Frontal cortex (tissue), 4 donors: Measurements from ENCODE around the gene TPM2. TPM values are rescaled to one million over a fixed set of nuclear protein-coding genes. Genes with fewer than 3 reads are reported as not detected.

ENCODE experiments used
- DNase-seq, 2 donors: peaks; one replicate each; pipeline ENCODE4 v3.0.0; 2012; ENCODE audit warnings: low spot score in 2 of 2
- FAIRE-seq: peaks from 2 replicates; lab custom pipeline; 2012; peaks lifted over from hg19 to GRCh38; lab: Jason Lieb, UNC
- total RNA-seq: library from RNA; depleted of rRNA; stranded (reverse); fragments of >200 nt; gene quantifications from one replicate; pipeline ENCODE4 v1.2.3, GENCODE V29; 2014
- donor health status: control.
- donor health status: control.
- donor health status: control.

Gene TPM2
- total RNA-seq, 1 donor from 2014 or later = 11.0 TPM

DNA sequence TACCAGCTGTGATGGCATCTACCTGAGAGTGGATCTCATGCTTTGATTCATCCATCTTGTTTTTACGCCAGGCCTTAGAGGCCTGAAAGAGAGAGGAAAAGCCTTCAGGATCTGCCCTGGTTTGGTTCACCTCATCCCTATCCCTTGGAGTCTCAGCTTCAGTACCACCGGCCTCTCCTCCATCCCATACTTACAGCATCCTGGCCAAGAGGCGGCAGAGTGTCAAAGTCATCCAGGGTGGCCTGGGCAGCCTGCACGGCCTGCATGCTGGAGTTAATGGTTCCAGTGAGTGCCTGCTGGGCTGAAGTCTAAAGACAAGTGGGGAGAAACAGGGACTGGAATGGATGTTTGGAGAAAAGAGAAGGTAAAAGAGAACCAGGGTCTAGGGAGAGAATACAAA, 29.8 kb upstream of the TPM2 start:
- FAIRE-seq = no peak
- DNase-seq = no peak

DNA sequence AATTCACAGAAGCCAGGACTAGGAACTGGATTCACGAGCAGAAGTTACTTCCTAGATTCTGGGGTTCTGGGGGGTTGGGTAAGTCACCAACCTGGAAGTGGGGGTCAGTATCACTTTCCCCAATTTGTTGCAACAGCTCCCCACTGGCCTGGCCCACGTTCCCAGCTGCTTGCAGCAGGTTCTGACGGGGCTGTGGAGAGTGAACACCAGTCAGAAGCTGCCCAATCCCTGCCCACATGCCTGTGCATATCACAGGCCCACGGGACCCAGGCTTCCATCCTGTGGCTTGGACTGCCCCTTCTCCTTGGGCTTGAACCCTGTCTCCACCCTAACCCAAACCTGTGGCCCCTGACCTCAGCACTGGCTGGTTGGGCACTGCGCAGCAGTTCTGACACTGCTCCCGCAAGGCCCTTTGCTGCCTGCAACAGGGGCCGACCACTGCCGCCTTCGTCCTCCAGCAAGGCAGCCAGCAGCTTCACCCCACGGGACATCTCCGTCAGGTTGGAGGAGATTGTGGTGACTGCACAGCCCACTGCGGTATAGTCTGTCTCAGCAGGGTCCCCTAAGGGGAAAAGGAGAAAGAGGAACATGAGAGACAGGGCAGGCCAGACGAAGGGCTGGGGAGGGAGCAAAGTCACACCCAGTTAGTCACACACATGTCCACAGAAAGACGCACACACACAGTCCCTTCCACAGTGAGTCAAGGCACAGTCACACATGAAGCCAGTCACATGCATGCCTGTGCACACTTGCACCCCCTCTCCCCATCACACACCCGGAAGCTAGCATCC, 29.2 kb upstream of the TPM2 start:
- no peak for DNase-seq
- FAIRE-seq = no peak

DNA sequence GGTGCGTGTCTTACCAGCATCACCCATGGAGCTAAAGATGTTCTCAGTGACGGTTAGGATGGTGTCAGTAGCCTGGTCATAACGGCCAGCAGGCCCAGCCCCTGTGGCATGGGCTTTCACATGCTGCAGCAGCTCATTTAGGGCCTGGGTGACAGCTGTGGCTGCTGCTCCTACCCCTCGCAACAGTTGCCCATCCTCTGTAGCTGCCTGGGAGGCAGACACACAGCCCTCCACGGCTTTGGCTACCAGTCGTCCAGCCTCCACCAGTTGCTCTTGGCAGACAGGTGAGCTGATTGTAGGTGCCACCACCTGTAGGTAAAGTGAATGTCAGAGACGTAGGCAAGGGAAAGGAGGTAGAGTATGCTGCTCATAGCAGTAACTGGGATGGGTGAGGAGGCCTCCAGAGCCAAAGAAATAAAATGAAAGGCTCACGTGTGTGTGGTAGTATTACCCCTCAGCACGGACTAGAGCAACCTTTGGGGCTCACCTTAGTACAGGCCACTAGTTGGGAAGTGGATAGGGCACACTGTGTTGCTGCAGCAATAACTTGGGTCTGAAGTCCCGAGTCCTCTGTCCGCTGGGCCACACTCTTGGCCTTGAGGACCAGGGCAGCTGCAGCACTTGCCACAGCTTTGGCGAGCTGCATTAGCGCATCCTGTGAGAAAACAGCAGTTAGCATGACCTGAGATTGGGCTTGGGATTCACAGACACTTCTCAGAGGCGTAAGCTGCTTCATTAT, 27.6 kb upstream of the TPM2 start:
- DNase-seq = no peak

DNA sequence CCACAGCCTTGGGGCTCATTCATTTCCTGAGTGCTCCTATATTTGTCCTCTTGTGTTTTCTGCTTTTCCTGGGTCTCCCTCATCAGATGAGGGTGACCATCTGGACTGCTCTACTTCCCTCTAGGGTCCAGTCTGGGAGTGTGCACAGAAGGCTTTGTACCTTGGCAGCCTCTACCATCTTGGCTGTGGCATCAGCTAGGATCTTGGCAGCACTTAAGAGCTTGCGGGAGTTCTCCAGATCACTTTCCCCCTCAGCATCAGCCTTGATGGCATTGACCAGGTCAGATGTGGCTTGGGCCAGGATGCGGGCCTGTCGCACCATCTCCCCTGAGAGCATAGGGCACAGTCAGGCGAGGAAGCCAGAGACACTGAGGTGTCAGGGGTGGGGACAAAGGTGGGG, 26.5 kb upstream of the TPM2 start:
- FAIRE-seq = no peak
- DNase-seq = no peak

More for the DNA sequence above, 27.6 kb upstream of the TPM2 start:
- FAIRE-seq = no peak

DNA sequence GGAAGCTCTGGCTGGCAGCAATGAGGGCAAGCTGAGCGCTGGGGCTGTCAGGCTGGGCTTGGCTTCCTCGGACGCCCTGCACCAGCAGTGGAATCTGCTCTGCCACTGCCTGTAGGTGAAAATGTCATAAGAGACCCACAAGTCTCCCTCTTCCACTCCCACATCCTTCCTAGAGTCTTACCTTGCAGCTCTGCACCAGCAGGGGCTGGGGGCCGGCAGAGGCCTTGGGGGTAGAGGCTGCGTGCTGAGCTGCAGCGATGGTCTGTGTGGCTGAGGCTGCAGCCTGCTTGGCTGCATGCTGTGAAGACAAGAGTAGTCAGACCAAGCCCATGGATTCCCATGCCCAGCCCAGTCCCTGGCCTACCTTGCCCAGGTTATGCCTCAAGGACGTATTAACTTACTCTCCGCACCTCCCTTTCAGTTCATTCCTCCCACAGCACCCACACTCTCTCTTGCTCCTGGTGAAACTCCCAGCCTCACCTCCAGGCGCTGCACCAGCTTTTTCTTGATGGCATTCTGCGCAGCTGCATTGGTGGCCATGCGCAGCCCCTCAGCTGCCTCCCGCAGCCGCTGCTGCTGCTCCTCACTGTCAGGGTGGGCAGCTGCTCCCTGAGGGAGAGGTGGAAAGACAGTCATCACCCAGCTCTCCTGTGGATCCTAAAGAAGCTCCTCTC, 25.0 kb upstream of the TPM2 start:
- DNase-seq (no peak), FAIRE-seq (no peak)

DNA sequence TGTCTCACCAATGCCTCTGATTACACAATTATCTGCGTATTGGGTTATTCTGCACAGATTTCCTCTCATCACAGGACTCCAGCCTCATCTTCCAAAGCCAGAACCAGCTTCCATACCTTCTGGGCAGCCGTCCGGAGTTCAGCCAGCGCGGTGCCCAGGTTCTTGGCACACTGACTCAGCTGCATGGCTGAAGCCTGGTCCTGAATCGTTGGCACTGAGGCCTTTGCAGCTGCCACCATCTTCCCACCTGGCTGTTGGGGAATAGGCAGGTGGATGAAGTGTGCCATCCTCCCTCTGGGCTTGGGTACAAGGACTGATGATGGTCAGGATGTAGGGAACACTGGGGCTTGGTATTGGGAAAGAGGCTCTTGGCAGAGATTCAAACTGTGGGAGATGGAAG, 24.4 kb upstream of the TPM2 start:
- FAIRE-seq (no peak), DNase-seq (no peak)

DNA sequence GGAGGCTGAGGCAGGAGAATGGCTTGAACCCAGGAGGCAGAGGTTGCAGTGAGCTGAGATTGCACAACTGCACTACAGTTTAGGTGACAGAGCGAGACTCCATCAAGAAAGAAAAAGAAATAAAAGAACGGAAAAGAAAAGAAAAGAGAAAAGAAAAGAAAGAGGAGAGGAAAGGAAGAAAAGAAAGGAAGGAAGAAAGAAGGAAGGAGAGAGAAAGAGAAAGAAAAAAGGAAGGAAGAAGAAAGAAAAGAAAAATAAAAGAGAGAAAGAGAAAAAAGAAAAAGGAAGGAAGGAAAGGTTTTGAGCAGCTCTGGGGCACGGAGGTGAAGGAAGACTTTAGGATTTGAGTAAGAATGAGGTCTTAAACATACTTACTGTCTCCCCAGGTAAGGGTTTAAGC, 23.9 kb upstream of the TPM2 start:
- FAIRE-seq (no peak), DNase-seq (no peak)

DNA sequence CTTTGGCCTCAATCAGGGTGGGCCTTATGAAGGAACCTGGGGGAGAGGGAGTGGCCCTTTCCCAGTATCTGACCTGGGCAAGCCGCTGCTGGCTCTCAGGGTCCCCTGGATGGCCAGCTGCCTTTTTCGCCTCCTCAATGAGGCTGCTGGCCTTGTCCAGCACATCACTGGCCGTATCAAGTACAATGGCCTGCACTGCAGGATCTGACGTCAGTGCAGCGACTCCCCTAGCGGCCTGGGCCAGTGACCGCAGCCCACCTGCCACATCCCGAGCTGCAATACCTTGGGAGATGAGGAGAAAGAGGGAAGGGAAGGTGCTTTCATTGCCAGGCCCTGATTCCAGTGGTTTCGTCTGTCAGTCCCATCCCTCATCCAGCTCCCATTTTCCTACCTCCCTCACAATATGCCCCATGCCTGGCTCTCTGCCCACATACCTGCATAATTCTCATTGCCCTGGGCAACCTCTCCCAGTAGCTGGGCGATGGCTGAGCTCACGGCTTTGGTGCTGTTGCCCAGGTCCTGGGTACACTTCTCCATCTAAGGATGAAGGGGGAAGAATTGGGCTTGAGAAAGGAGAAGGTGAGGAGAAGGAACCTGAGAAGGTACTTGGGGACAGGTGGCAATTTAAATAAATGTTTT, 23.2 kb upstream of the TPM2 start:
- DNase-seq (no peak), FAIRE-seq (no peak)

DNA sequence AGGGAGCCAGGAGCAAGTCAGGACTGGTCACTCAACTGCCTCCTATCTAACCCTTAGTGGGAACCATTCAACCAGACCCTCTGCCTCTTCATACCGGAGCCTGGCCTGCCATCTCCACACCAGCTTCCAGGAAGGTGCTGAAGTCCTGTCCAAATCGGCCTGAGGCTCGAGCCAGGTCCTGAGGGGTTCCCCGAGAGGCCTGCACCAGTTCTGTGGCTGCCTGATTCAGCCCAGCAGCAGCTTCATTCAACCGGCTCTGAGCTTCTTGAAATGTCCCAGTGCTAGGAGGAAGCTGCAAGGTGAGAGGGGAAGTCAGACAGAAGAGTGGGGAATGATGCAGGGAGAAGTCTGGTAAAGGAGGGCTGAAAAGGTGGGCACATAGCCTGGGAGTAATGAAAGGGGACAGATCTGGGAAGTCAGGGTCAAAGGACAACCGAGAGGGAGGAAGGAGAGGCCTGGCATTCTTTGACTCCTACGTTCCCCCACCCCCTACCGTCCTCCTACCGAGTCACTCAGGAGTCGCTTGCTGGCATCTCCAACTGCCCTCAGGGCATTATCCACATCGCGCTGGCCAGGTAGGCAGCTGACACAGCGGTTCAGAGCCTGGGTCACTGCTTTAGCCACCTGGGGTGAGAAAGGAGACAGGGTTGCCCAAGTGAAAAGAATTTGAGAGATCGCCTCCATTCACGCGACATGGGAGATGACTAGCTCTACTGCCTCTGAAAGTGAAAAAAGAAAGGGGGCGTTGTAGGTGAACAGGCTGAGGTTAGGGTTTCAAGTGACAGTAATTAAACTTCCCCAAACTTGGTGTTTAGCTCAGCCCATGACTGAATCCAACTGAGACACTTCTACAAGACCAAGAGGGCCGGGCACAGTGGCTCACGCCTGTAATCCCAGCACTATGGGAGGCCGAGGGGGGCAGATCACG, 22.0 kb upstream of the TPM2 start:
- DNase-seq (no peak), FAIRE-seq (no peak)

DNA sequence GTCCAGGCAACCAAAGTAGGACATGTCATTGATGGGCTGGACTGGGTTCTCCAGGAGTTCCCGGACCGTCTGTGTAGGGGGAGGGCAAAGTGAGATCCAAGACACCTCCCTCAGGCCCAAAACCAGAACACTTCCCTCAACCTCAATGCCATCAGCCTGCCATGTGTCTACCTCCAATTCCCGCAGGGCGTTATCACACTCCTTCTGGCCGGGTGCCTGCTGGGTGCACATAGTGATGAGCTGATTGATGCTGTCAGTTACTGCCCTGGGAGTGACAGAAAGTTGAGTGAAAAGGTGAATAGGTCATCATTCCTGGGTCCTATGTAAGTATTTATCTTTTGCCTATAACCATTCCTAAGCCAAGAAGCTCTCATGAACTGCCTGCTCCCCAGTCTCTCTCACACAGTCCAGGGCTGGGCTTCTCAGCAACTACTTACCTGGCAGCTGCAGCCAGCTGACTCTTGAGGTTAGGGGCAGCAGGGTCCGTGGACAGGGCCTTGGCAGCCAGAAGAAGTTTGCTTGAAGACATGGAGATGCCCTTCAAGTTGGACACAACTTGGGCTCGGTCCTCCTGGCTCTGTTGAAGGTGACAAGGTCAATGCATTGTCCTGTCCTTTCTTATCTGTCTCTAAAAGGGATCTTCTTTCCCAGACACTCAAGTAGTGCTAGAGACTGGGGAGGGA, 21.2 kb upstream of the TPM2 start:
- no peak for FAIRE-seq
- DNase-seq = no peak

DNA sequence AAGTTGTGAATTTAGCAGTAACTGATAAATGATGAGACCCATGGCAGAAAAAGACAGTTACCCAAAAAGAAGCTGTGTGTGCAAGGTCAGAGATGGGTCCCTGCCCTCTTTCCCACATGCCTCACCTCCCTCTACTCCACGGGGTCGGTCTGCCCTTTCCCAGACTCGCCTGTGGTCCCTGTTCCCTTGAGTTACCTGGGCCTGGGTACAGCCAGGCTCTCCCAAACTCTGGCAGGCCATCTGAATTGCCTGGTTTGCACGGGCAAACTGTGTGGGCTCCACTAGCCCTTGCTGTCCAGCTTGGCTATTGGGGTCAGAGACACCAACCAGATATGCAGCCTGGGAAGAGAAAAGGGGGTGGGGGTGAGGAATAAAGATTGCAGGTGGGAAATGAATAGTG, 18.4 kb upstream of the TPM2 start:
- DNase-seq = no peak
- no peak for FAIRE-seq

DNA sequence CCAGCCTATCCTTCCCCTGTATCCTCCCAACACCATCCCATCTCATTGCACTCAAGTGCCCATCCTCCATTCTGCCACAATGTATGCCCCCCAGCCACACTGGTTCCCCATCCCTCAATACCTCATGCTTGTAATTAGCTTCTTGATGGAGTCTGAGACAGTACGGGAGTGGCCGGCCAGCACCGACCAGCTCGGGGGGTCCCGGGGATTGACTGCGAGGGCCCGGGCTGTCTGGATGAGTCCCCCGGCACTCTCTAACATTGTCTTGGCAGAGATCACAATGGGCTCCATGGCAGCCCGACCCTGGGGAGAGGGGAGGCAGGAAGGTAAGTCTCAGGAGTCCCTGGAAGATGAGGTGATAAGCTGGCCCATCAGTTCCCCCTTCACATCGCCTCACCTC, 17.2 kb upstream of the TPM2 start:
- FAIRE-seq (no peak), DNase-seq (no peak)

DNA sequence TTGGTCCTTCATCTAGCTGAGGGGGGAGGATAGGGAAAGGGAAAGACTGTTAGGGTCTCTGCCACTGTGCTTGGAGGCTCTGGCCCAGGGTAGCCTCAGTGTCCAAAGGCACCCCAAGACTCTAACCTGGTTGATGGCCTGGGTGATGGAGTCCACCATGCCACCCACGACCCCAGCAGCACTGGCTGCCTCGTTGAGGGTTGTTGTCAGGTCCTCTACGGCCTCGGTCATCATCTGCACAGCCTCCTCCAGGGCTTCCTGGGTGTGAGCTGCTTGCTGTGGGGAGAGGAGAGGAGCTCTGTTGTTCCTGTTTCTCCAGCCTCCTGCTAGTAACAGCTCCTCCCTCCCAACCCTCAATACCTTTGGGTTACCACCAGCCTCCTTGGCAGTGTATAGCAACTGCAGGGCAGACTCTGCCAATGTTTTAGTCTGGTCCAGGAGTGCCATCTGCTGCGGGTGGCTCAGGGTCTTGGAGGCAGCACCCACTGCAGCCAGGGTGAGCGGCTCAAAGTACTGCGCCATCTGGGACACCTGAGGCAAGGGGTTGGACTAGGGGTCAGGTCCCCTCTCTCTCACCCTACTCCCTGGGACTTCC, 16.2 kb upstream of the TPM2 start:
- FAIRE-seq (no peak), DNase-seq (no peak)

DNA sequence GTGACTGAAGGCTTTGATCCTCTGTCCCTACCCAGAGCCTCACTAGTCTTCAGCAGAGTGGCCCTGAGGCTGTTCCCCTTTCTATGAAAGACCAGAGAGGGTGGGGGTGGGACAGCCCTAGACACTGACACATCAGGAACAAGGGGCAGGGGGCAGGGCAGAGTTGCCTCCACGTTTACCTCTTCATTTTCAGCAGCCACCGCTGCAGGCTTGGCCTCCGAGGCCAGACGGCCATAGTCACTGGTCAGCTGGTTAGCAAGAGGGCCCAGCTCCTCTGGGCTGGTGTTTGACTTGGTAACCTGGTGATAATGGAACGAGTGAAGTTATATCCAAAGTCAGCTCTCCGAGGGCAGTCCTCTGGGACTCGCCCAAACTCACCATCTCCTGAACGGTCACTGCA, 15.6 kb upstream of the TPM2 start:
- no peak for FAIRE-seq
- DNase-seq = no peak

DNA sequence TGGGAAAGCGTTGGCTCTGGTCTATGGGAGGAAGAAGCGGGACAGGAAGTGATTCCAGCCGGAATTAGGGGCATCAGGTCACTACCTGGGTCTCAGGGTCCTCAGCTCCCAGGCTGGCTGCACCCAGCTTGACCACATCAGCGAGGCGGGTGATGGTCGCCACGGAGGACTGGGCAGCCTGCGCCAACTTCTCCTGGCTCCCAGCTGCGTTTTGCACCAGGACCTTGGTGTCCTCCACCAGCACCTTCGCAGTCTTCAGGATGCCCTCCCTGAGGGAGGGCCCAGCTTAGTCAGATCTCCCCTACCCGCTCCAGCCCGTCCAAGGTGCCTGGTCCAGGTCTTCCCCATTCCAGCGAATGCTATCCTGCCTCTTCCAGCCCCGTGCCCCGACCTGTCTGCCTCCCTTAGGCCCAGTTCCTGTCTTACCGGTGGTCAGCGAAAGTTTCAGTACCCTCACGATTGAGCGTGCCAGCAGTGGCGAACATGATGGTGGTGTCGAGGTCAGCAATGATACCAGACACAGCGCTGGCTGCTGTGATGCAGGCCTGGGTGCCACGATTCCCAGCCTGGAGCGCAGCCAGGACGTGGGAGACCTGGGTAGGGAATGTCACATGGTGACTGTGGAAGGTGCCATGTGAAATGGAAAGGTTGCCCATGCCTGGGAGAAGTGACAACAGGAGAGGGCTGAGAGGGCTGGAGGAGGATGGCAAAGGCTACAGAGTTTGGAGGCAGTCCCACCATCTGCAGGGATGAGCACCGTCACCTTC, 14.4 kb upstream of the TPM2 start:
- FAIRE-seq = no peak
- DNase-seq = no peak

DNA sequence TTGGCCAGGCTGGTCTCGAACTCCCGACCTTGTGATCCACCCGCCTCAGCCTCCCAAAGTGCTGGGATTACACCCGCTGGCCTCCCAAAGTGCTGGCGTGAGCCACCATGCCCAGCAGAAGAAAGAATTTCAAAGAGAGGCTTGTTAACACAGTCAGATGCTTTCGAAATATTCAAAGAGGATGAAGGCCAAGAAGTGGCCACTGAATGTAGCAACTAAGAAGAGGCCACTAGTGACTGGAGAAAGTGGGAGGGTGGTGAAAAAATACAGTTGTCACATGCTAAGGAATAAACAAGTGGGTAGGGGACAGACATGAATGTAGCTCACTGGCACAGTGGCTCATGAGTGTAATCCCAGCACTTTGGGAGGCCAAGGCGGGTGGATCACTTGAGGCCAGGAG, 13.0 kb upstream of the TPM2 start:
- DNase-seq (no peak), FAIRE-seq (no peak)

DNA sequence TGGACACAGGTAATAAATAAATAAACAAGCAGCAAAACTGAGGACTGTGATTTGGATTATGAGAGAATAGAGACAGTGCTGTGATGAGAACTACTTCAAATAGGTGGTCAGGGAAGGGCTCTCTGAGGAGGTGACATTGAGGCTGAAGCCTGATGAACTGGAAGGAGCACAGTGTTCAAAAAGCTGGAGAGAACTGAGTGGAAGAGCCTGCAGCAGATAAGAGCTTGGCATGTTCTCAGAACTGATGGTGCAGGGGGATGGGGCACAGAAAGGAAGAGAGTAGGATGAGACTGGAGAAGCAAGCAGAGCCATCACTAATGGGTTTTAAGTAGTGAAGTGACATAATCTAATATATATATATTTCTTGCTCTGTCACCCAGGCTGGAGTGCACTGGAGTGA, 11.2 kb upstream of the TPM2 start:
- FAIRE-seq = no peak

DNA sequence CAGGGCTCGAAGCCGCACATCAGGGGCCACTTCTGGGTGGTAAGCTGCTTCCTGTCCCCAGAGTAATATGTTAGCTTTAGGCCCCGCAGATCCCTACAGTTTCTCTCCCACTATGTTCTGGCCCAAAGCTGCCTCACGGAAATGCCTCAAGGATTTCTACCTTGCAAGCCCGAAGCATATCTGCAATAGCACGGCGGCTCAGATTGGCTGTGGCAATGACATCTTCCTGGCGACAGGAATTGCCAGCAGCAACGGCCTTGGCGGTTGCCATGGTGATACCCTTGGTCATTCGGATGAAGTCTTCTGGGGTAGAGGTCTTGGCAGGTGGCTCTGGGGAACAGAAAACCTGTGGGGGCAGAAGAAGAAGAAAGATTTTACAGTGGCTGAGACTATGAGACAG, 10.3 kb upstream of the TPM2 start:
- FAIRE-seq (no peak), DNase-seq (no peak)

More for the DNA sequence above, 11.2 kb upstream of the TPM2 start:
- no peak for DNase-seq
